Endodermal cell (in vitro differentiated cells): ENCODE measurements around the gene PANX2. TPM values are rescaled to one million over a fixed set of nuclear protein-coding genes. Genes with fewer than 3 reads are reported as not detected.

Experiments used
- DNase-seq: peaks from one replicate; pipeline ENCODE4 v3.0.0-alpha.2; 2017
- H3K27ac ChIP-seq: 2 replicates; pipeline ENCODE4 v1.5.1; 2013; ENCODE audit warnings: mild to moderate bottlenecking, low read depth, low read length, moderate library complexity
- H3K27me3 ChIP-seq: 2 replicates; pipeline ENCODE4 v1.6.1; 2013; ENCODE audit warnings: mild to moderate bottlenecking, low read length, moderate library complexity; ENCODE audit not compliant: insufficient read depth, control insufficient read depth, poor library complexity, severe bottlenecking
- H3K36me3 ChIP-seq: 2 replicates; pipeline ENCODE4 v1.7.0; 2013; ENCODE audit warnings: mild to moderate bottlenecking, low read length, moderate library complexity; ENCODE audit not compliant: control insufficient read depth, insufficient read depth
- H3K4me1 ChIP-seq: one replicate; pipeline ENCODE4 v1.7.0; 2013; ENCODE audit warnings: low read length; ENCODE audit not compliant: control insufficient read depth, insufficient read depth
- H3K4me3 ChIP-seq: 2 replicates; pipeline ENCODE4 v1.5.1; 2013; ENCODE audit warnings: mild to moderate bottlenecking, low read length, moderate library complexity
- H3K9ac ChIP-seq: 2 replicates; pipeline ENCODE4 v1.6.1; 2013; ENCODE audit warnings: mild to moderate bottlenecking, low read length, moderate library complexity; ENCODE audit not compliant: poor library complexity, severe bottlenecking; ENCODE audit errors: extremely low read depth
- H3K9me3 ChIP-seq: 2 replicates; pipeline ENCODE4 v1.6.1; 2013; ENCODE audit warnings: mild to moderate bottlenecking, low read length, moderate library complexity; ENCODE audit not compliant: control insufficient read depth
- H3K27ac Mint-ChIP-seq: 2 replicates; pipeline ENCODE4 v1.8.0; 2020; ENCODE audit warnings: mixed read lengths
- H3K27me3 Mint-ChIP-seq: 2 replicates; pipeline ENCODE4 v1.8.0; 2021; ENCODE audit warnings: mild to moderate bottlenecking, mixed read lengths; ENCODE audit not compliant: insufficient read depth
- H3K36me3 Mint-ChIP-seq: 2 replicates; pipeline ENCODE4 v1.8.0; 2020; ENCODE audit warnings: low read depth, mixed read lengths
- H3K4me1 Mint-ChIP-seq: 2 replicates; pipeline ENCODE4 v1.8.0; 2020; ENCODE audit warnings: mixed read lengths
- H3K4me3 Mint-ChIP-seq: 2 replicates; pipeline ENCODE4 v1.8.0; 2020; ENCODE audit warnings: mild to moderate bottlenecking, moderate library complexity, mixed read lengths
- H3K9me3 Mint-ChIP-seq: 2 replicates; pipeline ENCODE4 v1.8.0; 2020; ENCODE audit warnings: mild to moderate bottlenecking, mixed read lengths
- CTCF ChIP-seq: fragments of 200-600 bp; sonication (generic); conservative IDR thresholded peaks from 2 replicates; pipeline ENCODE4 v1.5.0; 2021; ENCODE audit warnings: antibody characterized with exemption, mild to moderate bottlenecking
- WGBS, 2 experiments: methylation state at CpG; one replicate each; pipeline versions ENCODE4 v1.1.5 to v1.1.7; 2013; ENCODE audit warnings: missing lambda C conversion rate in 2 of 2, mixed read lengths in 1 of 2; ENCODE audit not compliant: insufficient coverage in 1 of 2, insufficient read length in 1 of 2; 5-methylcytosine and 5-hydroxymethylcytosine counted together
- total RNA-seq, 2 donors: library from RNA; stranded (reverse); fragmentation: NEBNext Ultra II Directional in 1 of 2; extraction: Animal tissue kit (Norgen Biotek cat#: 25700) in 1 of 2; gene quantifications; 2 replicates in 1 of 2; 3 replicates in 1 of 2; pipeline ENCODE4 v1.2.1, GENCODE V29; 2021

The PANX2 gene
- total RNA-seq, 2 donors from 2014 or later: 8.8 to 11.2 TPM

DNA sequence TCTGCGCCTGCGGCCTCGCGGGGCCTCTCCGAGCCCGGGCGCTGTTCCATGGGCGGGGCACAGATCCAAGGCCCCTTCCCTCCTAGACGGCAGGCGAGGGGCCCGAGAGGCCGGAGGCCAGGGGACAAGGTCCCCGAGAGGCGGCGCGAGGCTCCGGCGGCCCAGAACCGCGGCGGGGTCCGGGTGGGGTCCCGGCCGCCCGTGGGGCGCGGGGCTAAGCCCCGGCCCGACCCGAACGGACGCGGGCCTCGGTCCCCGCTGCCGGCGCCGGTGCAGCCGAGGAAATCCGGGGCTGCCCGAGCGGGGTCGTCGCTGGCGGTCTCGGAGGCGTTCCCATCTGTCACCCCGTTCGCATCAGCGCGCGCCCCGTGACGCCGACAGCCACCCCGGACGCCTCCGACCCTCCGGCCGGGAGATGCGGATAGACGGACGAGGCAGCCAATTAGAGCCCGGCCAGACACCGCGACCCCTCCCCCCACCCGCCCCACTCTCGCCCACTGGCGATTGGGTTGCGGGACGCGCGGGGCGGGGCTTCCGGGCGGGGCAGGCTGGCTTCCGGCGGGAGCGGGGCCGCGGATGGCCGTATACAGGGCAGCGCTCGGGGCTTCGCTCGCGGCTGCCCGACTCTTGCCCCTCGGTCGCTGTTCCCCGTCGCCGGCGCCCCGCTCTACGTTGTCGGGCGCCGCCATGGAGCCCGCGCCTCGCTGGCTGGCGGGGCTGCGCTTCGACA is 30.1 kb downstream of the PANX2 start, which contains the start of gene SELENOO:
Gene SELENOO (plus strand): TSS at position 551 of the 730 bp plus-strand sequence. CDS start 26 bp downstream, at position 577.
- Histone ChIP-seq H3K4me3 (peak within 1 kb of the TSS; percentile 87), H3K27me3 (no peaks in the 10 kb centered on the region), H3K36me3 (peaks cover 24% of the 10 kb centered on the region), H3K4me1 (peaks cover 6% of the 10 kb centered on the region), H3K9me3 (peaks cover 7% of the 10 kb centered on the region), H3K27ac (no peak within 1 kb of the TSS), H3K9ac (peak within 1 kb of the TSS; percentile 63)
- no peak for TF ChIP-seq CTCF
- H3K4me1 Mint-ChIP-seq: peaks cover 9% of the 10 kb centered on the region
- peaks cover 3% of the 10 kb centered on the region for H3K27me3 Mint-ChIP-seq
- H3K36me3 Mint-ChIP-seq: peaks cover 19% of the 10 kb centered on the region
- peak within 1 kb of the TSS; percentile 67 for H3K4me3 Mint-ChIP-seq
- peak; percentile 97 for DNase-seq
- peaks cover 3% of the 10 kb centered on the region for H3K9me3 Mint-ChIP-seq
- H3K27ac Mint-ChIP-seq: peak within 1 kb of the TSS; percentile 58
- 0 to 1% methylated on average over 20 to 103 of the region's 105 CpGs for WGBS, 2 experiments

DNA sequence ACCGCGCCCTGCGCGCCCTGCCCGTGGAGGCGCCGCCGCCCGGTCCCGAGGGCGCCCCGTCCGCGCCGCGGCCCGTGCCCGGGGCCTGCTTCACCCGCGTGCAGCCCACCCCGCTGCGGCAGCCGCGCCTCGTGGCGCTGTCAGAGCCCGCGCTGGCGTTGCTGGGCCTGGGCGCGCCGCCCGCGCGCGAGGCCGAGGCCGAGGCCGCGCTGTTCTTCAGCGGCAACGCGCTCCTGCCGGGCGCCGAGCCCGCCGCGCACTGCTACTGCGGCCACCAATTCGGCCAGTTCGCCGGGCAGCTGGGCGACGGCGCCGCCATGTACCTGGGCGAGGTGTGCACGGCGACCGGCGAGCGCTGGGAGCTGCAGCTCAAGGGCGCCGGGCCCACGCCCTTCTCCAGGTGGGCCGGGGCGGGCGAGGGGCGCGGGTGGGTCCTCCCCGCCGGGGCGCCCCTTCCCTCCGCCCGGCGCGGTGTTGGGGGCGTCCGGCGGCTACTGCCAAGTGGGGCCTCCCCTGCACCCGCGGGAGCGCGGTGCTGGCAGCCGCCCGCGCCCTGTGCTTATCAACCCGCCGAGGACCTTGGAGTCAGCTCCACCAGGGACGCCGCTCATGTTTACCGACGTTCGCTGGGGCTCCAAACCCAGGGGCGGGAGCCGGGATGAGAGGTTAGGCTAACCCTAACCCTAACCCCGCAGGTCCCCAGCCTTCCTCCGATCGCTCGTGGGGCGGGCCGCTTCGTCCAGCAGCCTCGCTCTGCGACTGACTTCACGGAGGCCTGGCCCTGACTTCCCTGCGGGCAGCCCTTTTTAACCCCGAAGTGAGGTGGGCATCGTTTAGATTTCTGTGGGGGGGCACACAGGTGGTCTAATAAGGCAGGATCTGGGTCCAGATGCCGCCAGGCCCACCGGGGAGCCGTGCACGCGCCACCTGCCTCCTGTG is 30.9 kb downstream of the PANX2 start:
- Histone ChIP-seq H3K27ac (no peak overlapping the region), H3K9ac (peak overlapping the region; percentile 47), H3K9me3 (peaks cover 7% of the 10 kb centered on the region), H3K4me3 (peak overlapping the region; percentile 87), H3K36me3 (peaks cover 30% of the 10 kb centered on the region), H3K4me1 (peaks cover 6% of the 10 kb centered on the region), H3K27me3 (no peaks in the 10 kb centered on the region)
- Mint-ChIP-seq H3K4me3 (peak overlapping the region; percentile 67), H3K36me3 (peaks cover 23% of the 10 kb centered on the region), H3K9me3 (peaks cover 3% of the 10 kb centered on the region), H3K27ac (no peak overlapping the region), H3K27me3 (peaks cover 3% of the 10 kb centered on the region), H3K4me1 (peaks cover 9% of the 10 kb centered on the region)
- WGBS, 2 experiments: 3 to 8% methylated on average over 28 to 115 of the region's 115 CpGs
- TF ChIP-seq CTCF: no peak
- DNase-seq: no peak

GRCh38 chr22:50202130-50202666 is 31.7 kb downstream of the PANX2 start:
- no peak for TF ChIP-seq CTCF
- H3K36me3 Mint-ChIP-seq: peaks cover 26% of the 10 kb centered on the region

More at GRCh38 chr22:50202130-50202666, 31.7 kb downstream of the PANX2 start:
- WGBS, 2 experiments: 78 to 82% methylated on average over 12 to 13 of the region's 13 CpGs
- Mint-ChIP-seq H3K9me3 (peaks cover 3% of the 10 kb centered on the region), H3K27ac (no peak overlapping the region), H3K4me1 (peaks cover 9% of the 10 kb centered on the region), H3K27me3 (peaks cover 3% of the 10 kb centered on the region), H3K4me3 (peak overlapping the region; percentile 67)
- Histone ChIP-seq H3K9ac (peak overlapping the region; percentile 47), H3K4me1 (peaks cover 6% of the 10 kb centered on the region), H3K27ac (no peak overlapping the region), H3K36me3 (peaks cover 33% of the 10 kb centered on the region), H3K4me3 (peak overlapping the region; percentile 87), H3K27me3 (no peaks in the 10 kb centered on the region), H3K9me3 (peaks cover 7% of the 10 kb centered on the region)
- DNase-seq: no peak
